Panc1 (cell line): ENCODE measurements around the gene BARX2.

Experiments used
- CTCF ChIP-seq: fragments of 450-650 bp; IDR thresholded peaks from 2 replicates; pipeline ENCODE4 v1.5.1; 2017; ENCODE audit warnings: mild to moderate bottlenecking
- POLR2AphosphoS5 ChIP-seq: IDR thresholded peaks from 2 replicates; pipeline ENCODE4 v1.6.1; 2012; ENCODE audit warnings: mild to moderate bottlenecking, low read depth, low read length, moderate library complexity
- REST ChIP-seq, 2 experiments: IDR thresholded peaks; 2 replicates each; pipeline ENCODE4 v1.6.1; 2011 to 2012; ENCODE audit warnings: low read depth in 2 of 2, control low read depth in 1 of 2, low read length in 1 of 2, mild to moderate bottlenecking in 1 of 2, moderate library complexity in 1 of 2; ENCODE audit not compliant: insufficient read depth in 1 of 2

GRCh38 chr11:129382583-129382982 lies 6.9 kb downstream of the BARX2 start:
- TF ChIP-seq CTCF (no peak), POLR2AphosphoS5 (no peak), REST (IDR thresholded peaks at IDR 0.05; ENCODE audit: insufficient read depth in 1 of 2, low read depth in 2 of 2, low read length in 1 of 2) (no peak)
